ENCODE data around the gene TNFRSF19.

DNA sequence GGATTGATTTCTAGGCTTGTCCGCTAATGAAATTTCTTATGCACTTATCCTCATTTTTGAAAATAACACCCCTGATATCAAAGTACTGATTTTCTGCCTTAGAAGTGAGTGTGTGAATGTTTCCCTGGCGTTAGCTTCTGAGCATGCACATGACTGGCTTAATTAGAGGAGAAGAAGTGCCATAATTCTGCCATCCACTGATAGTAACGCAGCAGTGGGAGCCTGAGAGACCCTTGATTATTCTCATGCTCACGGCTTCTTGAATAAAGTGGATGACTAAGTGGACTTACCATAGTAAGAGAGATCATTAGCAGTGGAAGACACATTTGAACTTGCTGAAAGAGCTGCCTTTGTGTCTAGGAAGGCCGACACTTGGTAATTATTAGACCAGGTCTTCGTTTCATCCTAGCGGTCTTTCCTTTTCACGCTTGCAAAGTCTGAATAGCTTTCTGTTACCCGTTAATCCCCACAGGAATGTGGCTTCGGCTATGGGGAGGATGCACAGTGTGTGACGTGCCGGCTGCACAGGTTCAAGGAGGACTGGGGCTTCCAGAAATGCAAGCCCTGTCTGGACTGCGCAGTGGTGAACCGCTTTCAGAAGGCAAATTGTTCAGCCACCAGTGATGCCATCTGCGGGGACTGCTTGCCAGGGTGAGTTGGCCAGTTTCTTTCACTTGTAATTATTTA lies 45.3 kb downstream of the TNFRSF19 start:
- TF ChIP-seq, protein P1, sequence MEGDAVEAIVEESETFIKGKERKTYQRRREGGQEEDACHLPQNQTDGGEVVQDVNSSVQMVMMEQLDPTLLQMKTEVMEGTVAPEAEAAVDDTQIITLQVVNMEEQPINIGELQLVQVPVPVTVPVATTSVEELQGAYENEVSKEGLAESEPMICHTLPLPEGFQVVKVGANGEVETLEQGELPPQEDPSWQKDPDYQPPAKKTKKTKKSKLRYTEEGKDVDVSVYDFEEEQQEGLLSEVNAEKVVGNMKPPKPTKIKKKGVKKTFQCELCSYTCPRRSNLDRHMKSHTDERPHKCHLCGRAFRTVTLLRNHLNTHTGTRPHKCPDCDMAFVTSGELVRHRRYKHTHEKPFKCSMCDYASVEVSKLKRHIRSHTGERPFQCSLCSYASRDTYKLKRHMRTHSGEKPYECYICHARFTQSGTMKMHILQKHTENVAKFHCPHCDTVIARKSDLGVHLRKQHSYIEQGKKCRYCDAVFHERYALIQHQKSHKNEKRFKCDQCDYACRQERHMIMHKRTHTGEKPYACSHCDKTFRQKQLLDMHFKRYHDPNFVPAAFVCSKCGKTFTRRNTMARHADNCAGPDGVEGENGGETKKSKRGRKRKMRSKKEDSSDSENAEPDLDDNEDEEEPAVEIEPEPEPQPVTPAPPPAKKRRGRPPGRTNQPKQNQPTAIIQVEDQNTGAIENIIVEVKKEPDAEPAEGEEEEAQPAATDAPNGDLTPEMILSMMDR (IDR thresholded peaks at IDR 0.05), result no peak
- no peak for TF ChIP-seq POLR2A (IDR thresholded peaks at IDR 0.05)

Measured in thyroid gland (tissue), 4 donors.